Adipocyte (in vitro differentiated cells): ENCODE measurements around the gene ZNF484.
"Not testable (repeated sequence)": the region's sequence is repeated elsewhere in the genome, so short reads cannot be mapped to it uniquely, and the experiment has no call there.

ENCODE experiments used
- DNase-seq: peaks from one replicate; pipeline ENCODE4 v3.0.0-alpha.2; 2015; ENCODE audit warnings: low read depth
- H3K27me3 ChIP-seq: replicated peaks from 2 replicates; pipeline ENCODE4 v1.7.0; 2013; ENCODE audit warnings: mild to moderate bottlenecking, low read length, moderate library complexity; ENCODE audit not compliant: control insufficient read depth, insufficient read depth
- H3K36me3 ChIP-seq: 2 replicates; pipeline ENCODE4 v1.7.0; 2013; ENCODE audit warnings: low read length, mild to moderate bottlenecking, moderate library complexity; ENCODE audit not compliant: control insufficient read depth, insufficient read depth, severe bottlenecking
- H3K4me1 ChIP-seq: 2 replicates; pipeline ENCODE4 v1.7.0; 2013; ENCODE audit warnings: mild to moderate bottlenecking, low read length, moderate library complexity; ENCODE audit not compliant: control insufficient read depth, insufficient read depth
- H3K4me3 ChIP-seq: 2 replicates; pipeline ENCODE4 v1.7.0; 2013; ENCODE audit warnings: mild to moderate bottlenecking, low read length, moderate library complexity
- H3K9ac ChIP-seq: 2 replicates; pipeline ENCODE4 v1.7.0; 2013; ENCODE audit warnings: mild to moderate bottlenecking, low read length, moderate library complexity
- H3K9me3 ChIP-seq: 2 replicates; pipeline ENCODE4 v1.7.0; 2013; ENCODE audit warnings: mild to moderate bottlenecking, low read length, moderate library complexity; ENCODE audit not compliant: control insufficient read depth

Gene ZNF484

GRCh38 chr9:92808726-92809451 is 68.9 kb downstream of the ZNF484 start:
- H3K4me1 ChIP-seq, result peaks cover 2% of the 10 kb centered on the region
- peak overlapping the region; percentile 46 for H3K4me3 ChIP-seq
- H3K36me3 ChIP-seq, result no peaks in the 10 kb centered on the region
- DNase-seq, result peak; percentile 90
- no peaks in the 10 kb centered on the region for H3K9me3 ChIP-seq
- H3K27me3 ChIP-seq, result peaks cover 61% of the 10 kb centered on the region
- no peak overlapping the region for H3K9ac ChIP-seq

- DNase-seq, result no peak
Measured at GRCh38 chr9:92807757-92808725, 69.8 kb downstream of the ZNF484 start.

GRCh38 chr9:92807031-92807756 is 70.6 kb downstream of the ZNF484 start:
- H3K4me3 ChIP-seq, result no peak overlapping the region
- no peaks in the 10 kb centered on the region for H3K9me3 ChIP-seq
- no peak overlapping the region for H3K9ac ChIP-seq
- H3K4me1 ChIP-seq, result peaks cover 2% of the 10 kb centered on the region
- no peaks in the 10 kb centered on the region for H3K36me3 ChIP-seq
- peaks cover 56% of the 10 kb centered on the region for H3K27me3 ChIP-seq
- no peak for DNase-seq

More at GRCh38 chr9:92807757-92808725, 69.8 kb downstream of the ZNF484 start:
- Histone ChIP-seq H3K9me3 (no peaks in the 10 kb centered on the region), H3K27me3 (peaks cover 62% of the 10 kb centered on the region), H3K4me1 (peaks cover 2% of the 10 kb centered on the region), H3K36me3 (no peaks in the 10 kb centered on the region), H3K9ac (no peak overlapping the region), H3K4me3 (no peak overlapping the region)

DNA sequence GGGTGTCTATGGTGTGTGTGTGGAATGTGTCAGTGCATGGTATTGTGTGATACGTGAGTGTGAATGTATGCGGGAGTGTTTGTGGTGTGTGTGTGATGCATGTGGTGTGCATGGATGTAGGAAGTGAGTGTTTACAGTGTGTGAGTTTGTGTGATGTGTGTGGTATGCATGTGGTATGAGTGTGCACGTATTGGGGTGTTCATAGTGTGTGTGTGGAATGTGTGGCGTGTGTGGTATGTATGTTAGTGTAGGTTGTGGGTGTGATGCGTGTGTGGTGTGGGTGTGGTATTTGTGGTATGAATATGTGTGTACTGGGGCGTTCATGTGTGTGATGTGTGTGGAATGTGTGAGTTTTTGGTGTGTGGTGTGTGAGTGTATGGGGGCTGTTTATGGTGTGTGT is 73.1 kb downstream of the ZNF484 start:
- DNase-seq, result no peak
- peaks cover 37% of the 10 kb centered on the region for H3K27me3 ChIP-seq
- H3K4me1 ChIP-seq, result peaks cover 2% of the 10 kb centered on the region
- no peak overlapping the region for H3K9ac ChIP-seq
- no peak overlapping the region for H3K4me3 ChIP-seq
- H3K36me3 ChIP-seq, result no peaks in the 10 kb centered on the region
- no peaks in the 10 kb centered on the region for H3K9me3 ChIP-seq

DNA sequence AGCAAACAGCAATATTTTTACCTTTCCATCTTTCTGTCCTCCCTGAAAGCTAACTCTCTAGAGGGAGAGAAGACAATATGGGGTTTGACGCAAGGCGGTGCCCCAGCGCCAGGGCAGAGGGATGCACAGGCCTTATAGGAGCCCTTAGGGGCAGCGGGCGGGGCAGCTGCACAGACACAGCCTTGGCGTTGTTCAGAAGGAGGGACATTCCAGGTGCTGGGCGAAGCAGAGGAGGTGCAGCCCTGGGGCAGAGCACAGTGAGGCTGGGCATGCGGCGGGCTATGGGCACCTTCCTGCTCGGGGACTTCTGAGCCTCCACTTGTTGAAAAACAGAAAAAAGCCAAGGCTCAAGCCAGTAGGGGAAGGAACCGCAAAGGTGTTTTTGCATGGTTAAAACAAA is 79.5 kb downstream of the ZNF484 start:
- Histone ChIP-seq H3K4me3 (no peak overlapping the region), H3K36me3 (no peaks in the 10 kb centered on the region), H3K9ac (no peak overlapping the region), H3K4me1 (no peaks in the 10 kb centered on the region), H3K9me3 (no peaks in the 10 kb centered on the region), H3K27me3 (peaks cover 44% of the 10 kb centered on the region)
- DNase-seq, result no peak

DNA sequence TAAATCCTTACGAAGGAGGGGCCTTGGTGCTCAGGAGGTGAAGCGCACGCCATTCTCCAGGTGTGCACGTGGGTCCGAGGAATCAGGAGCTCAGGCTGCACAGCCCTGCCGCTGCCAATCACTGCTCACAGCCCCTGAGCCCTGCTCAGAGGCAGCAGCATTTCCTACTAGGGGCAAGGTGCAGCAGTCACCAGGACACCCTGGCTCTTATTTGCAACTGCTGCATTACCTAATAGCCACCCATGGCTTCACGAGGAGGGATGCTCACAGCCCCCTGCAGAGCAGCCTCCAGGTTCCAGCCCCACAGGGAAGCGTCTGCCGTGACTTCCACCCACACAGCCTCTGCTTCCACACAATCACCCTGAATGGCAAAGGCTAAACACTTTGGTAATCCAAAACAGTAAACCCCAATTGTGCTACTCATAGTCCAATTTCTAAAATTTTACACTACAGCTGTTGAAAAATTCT is 81.5 kb downstream of the ZNF484 start:
- H3K4me1 ChIP-seq, DNase-seq, H3K9ac ChIP-seq, H3K4me3 ChIP-seq, H3K9me3 ChIP-seq, H3K36me3 ChIP-seq: not testable (repeated sequence)
- peaks cover 52% of the 10 kb centered on the region for H3K27me3 ChIP-seq

DNA sequence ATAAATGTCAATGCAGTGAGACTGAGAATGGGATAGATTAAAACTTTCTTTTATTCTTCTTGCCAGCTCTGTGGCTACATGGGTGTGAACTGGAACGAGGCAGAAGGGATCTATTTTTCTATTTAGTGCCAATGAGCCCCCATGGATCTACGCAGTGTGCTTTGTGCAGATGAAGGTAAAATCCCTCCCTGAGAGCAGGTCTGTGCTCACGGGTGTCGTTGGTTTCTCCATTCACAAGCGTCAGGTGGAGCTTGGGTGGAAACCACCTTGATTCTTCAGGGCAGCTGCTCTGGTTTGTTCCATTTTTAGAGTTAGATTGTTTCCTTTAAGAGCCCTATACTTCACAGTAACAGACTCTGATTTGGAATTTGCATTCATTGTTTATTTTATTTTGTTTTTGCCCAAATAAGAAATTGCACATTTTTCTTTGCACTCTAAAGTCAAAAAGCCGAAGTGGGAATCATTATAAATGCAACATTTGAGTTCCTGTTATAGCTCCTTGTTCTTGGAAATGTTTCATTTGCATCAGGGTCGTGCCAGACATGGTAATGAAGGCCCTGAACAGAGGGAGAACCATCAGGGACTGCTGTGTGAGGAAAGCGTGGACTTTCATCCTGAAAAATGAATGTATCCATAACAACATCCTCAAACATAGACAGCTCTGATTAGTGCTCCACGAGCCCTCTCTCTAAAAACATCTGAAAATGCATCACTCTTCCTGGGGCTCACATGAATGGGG is 82.1 kb downstream of the ZNF484 start:
- no peaks in the 10 kb centered on the region for H3K36me3 ChIP-seq
- H3K4me3 ChIP-seq, result no peak overlapping the region
- H3K27me3 ChIP-seq, result peaks cover 52% of the 10 kb centered on the region
- no peak overlapping the region for H3K9ac ChIP-seq
- H3K4me1 ChIP-seq, result no peaks in the 10 kb centered on the region
- DNase-seq, result no peak
- no peaks in the 10 kb centered on the region for H3K9me3 ChIP-seq
